ENCODE results near the gene SUSD6.
A peak's percentile ranks its signal among the peaks of the same experiment; 100 is the strongest.
"Not testable (repeated sequence)": the region's sequence is repeated elsewhere in the genome, so short reads cannot be mapped to it uniquely, and the experiment has no call there.

SUSD6 gene

DNA sequence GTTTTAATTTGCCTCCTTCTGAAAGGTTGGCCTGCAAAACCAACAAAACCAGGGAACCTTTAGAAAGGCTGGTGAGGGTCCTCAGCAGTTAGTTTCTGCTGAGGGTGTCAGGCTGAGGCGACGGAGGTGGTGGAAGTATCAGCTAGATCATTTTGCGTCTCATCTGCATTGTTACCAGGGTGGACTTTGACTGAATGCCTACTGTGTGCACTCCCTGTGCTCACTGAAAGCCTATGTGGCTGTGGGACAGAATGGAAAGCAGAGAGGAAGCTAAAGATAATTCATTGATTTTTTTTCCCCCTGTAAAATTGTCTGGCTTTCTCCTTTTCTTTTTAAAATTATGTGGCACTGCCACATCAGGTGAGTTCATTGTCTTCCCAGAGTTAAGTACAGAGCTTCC is 87.2 kb downstream of the SUSD6 start:
- DNase-seq = no peak

DNA sequence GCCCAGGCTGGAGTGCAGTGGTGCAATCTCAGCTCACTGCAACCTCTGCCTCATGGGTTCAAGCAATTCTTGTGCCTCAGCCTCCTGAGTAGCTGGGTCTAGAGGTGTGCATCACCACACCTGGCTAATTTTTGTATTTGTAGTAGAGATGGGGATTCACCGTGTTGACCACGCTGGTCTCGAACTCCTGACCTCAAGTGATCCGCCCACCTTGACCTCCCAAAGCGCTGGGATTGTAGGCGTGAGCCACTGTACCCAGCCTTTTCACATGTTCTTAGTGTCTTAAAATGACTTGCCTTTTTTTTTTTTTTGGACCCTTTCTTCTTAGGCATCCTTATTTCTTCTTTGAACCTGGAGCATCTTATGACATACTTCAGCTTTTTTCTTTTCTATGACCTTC is 87.8 kb downstream of the SUSD6 start:
- not testable (repeated sequence) for DNase-seq

DNA sequence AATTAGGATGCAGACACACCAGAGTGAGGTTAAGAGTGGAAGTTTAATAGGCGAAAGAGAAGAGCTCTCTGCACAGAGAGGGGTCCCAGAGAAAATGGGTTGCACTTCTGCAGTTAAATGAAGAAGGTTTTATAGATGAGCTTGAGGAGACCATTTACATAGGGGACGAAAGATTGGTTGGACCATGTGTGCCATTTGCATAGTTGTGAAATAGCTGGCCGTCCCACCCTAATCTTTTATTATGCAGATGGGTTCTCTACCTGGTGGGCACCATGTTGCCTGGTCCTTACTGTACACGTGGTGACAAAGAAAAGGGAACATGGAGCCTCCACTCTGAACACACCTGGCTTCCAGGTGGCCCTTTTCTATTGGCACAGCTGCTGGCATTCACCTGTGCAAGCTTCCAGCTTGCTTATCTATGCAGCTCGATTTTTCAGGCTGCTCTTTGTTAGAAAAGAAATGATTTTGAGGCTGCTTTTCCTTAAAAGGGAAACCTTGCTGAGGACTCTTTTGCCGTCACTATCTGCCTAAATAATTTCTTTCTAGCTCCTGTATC is 88.4 kb downstream of the SUSD6 start:
- DNase-seq = no peak

DNA sequence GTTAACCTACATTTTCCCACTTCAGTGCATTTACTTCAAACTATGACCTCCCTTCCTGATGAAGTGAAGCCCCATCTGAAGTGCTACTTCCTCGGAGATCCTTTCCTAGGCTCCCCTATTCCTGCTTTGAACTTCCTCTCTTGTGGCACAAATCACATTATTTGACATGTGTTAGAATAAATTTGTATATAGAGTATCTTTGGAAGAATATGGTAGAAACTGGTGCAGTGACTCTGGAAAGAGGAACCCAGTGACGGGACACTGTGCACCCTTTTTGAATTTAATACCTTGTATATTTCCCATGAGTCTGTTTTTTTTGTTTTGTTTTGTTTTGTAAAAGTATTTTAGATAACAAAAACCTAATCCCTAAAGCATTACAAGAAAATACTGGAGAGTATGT is 89.2 kb downstream of the SUSD6 start:
- no peak for DNase-seq

DNA sequence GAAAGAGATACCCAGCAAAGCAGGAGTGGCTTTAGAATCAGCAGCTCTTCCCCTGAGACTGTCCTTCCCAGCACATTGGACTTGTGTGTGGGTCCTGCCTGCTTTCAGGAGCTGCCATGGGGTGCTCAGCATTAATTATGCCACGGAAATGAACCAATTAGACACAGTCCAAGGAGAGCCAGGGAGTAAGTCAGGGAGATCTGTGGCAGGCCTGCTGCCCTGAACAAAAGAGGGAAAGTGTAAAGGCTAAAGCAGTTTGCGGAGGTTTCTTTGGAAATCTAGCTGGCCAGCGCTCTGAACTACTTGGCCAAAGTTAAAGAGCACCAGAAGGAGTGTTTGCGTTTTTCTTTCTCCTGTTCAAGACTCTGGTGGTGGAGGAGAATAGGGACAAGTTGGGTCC is 89.9 kb downstream of the SUSD6 start:
- DNase-seq = no peak

DNA sequence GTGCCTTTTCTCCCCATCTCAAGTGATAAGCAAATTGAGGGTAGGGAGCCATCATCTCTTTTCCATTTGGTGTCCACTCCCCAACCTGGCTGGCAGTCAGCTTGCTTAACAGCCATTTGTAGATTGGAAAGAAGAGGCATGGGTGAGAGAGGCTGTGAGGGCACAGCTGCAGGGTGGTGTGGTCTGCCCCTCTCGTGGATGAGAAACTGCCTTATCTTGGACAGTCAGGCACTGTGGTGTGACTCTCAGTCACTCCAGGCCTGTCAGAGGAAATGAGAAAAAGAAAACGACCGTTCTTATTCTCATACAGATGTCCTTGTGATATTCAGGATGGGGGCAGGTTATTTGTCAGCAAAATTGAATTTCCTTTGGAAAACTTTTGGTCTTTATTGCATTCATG is 90.5 kb downstream of the SUSD6 start:
- DNase-seq = no peak

DNA sequence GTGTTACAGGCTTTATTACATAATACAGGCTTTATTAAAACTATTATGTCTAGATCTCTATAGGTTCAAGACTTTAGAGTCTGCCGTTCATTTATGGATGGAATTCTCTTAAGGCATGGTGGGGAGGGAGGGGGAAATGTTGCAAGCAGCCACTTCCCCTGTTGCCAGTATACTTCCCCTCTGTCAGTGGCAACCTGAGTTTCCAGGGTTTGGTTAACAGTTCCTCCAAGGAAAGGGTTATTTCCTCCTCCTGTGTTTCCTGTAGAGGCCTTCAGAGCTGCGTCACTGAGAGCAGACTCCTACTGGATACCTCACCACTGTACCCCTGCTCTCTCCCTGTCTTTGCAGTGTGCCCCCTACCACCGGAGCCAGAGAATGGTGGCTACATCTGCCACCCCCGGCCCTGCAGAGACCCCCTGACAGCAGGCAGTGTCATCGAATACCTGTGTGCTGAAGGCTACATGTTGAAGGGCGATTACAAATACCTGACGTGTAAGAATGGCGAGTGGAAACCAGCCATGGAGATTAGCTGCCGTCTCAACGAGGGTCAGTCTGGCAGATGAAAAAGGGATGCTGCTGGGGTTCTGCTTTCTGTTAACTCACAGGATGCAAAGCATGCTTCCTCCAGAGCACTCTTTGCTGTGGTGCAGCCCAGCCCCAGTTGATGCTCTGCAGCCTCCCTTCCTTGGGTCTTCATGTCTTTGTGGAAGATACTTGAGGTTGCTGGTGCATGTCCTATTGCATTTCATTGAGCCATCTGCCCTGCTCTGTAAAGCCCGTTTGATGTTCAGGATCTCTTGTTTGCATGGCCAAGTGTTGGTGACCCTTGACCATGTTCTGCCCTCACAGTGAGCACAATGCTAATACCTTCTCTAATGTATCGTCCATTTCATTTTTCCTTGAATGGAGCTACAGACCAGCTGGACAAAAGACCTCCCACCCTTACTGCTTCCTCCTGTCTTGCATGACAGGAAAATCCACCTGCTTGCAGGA is 91.9 kb downstream of the SUSD6 start:
- no peak for DNase-seq

DNA sequence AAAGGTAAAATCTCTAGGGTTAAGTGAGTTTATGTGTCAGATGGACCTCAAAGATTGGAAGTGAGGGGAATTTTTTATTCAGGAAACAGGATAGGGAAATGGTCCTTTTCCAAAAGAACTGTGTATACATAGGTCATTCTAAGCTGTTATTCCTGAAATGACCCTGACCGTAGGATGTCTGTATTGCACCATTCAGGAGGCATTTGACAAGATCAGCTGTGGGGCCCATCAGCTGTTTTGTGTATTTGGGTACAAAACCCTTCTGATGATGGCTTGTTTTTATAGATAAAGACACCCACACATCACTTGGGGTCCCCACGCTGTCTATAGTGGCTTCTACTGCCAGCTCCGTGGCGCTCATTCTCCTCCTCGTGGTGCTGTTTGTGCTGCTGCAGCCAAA is 92.9 kb downstream of the SUSD6 start:
- DNase-seq = no peak

DNA sequence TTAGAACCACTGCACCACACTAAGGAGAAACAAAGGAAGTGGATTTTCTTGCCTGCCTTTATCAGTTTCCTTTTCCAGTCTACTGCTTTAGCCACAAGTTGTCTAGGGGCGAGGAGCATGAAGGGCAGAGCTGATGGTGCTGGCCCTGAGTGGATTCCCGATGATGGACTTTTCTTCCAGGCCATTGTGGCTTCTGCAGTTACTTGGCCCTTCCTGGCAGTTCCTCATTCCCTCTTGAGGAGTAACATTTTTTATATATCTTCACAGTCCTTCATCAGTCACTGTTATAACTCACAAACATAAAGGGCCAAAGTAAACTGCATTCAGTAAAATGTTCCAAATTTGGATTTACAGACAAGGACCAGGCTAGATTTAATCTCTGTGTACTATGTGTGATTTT is 94.3 kb downstream of the SUSD6 start:
- DNase-seq = no peak

DNA sequence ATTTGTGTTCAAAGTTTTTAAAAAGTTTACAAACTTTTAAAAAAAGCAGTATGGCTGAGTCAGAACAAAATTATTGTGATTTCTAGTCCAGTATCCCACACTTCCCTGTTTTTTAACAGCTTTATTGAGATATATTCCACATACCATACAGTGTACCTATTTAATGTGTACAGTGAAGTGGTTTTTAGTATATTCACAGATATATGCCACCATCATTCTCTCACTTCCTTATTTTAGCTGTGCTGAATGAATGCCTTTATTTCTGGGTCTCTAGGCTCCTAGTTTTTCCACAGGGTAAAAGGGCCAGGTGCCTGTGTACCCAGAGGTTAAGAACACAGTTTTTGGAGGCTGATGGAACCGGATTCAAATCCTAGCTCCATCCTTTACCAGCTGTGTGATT is 96.7 kb downstream of the SUSD6 start:
- no peak for DNase-seq

DNA sequence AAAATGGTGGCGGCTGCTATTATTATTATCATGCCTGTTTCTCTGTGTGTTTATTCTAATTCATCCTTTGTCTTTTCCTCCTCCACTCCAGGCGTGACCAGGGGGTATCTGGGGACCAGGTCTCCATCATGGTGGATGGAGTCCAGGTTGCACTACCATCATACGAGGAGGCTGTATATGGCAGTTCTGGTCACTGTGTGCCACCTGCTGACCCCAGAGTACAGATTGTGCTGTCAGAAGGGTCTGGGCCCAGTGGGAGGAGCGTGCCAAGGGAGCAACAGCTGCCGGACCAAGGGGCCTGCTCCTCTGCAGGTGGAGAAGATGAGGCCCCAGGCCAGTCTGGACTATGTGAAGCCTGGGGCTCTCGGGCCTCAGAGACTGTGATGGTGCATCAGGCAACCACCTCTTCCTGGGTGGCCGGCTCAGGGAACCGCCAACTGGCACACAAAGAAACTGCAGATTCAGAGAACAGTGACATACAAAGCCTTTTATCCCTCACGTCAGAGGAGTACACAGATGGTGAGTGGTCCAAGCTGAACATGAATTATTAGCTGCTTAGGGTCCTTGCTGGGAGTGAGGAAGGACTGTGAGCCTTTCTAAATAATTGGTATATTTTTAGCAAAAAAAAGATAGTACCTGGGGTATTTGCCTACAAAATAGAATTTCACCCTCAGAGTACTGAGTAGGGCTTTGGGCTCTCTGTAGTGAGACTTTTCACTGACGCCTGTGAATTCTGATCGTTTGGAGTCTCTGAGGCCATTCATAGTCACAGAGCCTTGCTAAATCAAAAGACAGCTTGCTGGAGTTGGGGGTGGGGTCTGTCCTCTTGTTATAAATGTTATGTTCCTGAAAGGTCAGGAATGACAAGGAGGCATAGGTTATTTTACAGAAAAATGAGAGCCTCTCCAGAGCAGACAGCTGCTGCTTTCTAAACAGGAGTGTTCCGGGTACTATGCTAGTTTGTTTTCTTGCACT is 97.5 kb downstream of the SUSD6 start:
- DNase-seq = peak; percentile 52

DNA sequence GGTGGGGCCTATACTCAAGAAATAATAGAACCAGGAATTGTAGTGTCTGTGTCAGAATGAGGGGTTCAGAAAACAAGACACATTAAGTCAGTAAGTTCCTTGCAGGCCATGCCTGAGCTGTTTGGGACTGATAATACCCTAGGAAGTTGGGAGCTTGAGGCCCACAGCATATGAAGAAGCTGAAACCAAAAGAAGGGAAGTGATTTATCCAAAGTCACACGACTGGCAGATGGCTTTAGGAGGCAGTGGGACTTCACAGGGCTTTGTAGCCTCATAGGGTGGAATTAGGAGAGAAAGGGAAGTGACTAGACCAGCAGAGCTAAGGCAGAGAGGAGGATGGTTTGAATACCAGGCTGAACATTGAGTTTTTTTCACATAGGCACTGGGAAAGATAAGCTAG is 99.0 kb downstream of the SUSD6 start:
- DNase-seq = no peak

DNA sequence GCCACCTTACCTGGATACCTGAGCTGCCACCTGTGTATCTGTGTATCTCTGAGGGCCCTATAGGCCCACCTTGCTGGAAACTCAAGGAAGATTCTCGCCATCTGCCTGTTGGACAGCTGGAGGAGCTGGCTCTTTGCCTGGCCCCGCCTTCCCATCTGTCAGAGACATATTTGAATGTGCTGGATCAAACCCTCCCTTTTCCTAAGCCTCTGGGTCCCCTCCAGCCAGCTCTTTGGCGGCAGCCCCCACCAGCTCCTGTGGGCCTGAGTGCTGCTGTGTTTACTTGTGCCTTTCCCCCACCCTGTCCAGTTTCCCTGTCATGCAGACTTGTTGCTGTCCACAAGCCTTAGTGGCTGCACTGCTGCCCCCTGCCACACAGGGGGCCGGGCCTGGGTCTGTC is 99.7 kb downstream of the SUSD6 start:
- peak; percentile 25 for DNase-seq

DNA sequence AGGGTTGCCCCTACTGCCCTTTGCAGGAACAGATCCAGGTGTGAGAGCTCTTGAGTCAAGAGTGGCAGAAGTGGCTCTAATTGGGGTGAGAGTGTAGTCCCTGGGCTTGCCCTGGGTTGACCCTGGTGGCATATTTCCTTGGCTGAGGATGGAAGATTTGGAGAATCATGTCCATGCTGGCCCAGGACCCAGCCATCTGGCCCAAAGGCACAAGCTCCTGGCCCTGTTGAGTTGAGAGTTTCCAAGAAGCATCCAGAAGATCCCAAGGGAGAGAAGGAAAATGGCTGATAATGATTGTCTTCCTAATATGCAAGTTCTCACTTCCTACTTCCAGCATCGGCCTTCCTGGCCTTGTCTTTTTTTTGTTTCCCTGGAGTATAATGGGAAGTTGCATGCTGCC is 100.1 kb downstream of the SUSD6 start:
- no peak for DNase-seq

DNA sequence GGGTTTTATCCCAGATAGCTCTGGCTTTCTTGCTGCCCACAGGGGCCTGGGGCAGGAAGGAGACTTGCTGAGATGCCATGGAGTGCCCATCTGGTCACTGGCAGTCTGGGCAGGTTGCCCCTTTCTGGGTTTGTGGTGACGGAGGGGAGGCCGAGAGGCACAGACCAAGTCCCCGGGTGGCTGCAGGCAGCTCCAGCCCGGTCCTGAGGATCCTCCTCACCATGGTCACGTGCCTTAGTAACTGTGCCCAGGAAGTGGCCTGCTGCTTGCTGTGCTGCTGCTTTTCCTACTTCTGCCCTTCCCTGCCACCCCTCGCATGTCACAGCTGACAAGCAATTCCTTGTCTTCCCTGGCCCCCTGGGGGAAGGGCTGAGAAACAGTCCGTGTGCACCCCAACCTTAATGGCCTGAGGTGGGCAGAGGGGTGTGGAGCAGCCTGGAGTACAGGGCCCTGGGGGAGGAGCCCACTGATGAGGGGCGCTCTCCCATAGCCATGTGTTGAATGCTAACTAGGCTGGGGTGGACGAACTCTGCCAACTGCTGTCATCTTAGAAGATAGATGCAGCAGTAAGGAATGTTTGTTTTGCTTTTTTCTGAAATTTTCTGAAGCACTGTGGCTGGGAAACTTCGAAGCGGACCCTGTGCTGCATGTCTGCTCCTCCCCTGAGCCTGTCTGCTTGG is 100.6 kb downstream of the SUSD6 start:
- DNase-seq = no peak

DNA sequence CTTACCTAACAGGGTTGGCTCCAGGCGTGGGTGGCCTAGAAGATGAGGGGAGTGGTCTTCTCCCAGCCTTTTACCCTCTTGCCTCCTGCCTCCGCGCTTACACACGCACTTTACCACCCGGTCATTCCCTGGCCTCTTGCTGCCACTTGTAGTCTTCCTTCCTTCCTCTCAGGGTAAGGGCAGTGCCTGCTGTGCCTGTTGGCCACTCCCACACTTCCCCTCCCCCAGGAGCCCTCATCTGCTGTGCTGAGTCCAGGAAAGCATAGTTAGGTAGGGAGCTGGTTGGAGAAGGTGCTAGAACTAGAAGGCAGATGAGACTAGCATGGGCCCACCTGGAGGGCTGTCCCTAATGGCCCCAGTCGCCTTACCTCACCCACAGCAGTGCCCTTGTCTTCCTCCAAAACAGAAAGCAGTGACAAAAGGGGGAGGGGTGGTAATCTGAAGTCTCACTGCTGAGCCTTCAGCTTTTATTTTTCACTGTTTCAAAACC is 101.2 kb downstream of the SUSD6 start:
- peak; percentile 56 for DNase-seq

DNA sequence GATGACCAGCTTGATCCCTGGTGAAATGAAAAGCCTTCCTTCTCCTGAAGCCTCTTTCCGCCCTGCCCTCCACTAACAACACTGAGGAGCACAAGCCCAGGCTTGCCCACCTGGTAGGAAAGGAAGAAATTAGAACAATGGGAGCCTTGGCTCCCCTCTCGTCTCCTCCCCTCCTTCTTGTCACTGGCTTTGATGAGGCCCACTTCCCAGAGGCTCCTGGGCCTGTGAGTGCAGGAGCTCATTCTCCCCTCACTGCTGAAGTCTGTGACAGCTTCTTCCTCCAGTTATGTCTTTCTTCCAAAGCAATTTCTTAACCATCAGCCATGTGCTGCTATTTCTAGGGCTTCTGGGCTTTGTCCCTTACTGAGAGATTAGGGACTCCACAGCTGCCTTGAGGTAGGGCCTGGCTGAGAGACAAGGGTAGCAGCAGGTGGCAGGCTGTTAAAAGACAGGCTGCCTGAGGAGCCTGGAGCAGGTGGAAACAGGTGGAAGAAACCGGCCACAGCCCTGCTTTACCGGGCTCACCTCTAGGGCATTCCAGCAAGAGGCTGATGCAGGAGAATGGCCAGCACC is 101.9 kb downstream of the SUSD6 start:
- DNase-seq = peak; percentile 65

DNA sequence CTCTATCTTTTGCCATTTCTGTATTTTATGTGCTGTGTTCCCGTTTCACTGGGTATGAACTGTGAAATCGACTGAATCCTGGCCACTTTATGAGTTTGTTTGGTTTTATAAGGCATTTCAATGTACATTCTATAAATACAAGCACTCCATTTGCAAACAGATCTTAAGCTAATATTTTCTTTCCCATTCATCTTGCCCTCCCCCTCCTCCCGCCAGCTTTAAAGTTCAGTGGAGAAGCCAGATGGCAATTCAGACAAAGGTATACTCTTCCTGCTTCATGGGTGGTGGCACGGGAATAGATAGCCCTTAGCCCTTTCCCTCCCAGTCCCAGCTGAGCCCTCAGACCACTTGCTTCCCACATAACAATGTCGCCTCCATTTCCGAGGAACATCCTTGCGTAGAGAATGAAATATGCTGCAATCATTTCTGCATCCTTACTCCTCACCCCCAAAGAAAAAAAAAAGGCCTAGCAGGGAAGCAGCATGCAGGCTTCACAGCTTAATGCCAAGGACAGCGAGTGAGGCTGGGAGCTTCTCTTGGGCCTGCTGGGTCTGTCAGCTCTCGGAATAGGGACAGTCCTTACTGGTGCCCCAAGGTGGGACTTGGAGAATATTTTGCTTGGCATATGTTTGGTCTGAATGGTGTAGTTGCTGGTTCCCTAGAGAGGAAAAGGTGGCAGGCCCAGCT is 102.7 kb downstream of the SUSD6 start:
- DNase-seq = peak; percentile 21

DNA sequence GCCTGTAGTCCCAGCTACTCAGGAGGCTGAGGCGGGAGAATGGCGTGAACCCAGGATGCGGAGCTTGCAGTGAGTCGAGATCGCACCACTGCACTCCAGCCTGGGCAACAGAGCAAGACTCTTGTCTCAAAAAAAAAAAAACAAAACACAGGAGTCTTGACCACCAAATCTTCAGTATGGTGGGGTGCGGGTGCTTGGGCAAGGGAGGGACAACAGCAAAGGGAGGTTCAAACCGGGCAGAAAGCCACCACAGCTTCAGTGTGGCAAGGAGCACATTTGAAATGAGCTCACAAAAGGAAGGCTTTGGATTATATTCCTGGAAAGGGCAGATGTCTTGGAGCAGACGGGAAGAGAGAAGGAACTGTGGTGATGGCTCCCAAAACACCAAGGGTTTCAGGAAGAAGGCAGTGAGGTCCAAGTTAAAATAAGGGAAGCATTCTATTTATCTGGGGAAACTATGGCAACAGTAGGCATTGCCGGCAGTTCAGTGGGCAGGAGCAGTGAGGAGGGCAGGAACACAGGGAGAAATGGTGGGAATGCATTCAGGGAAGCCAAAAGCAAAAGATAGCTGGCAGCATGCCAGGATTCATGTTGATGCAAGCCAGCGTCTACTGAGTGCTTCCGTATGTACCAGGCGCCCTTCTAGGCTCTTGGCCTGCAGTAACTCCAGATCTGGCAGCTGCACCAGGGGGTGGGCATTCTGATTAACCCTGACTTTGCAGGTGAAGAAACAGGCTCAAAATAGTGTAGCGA is 104.5 kb downstream of the SUSD6 start:
- peak; percentile 36 for DNase-seq

DNA sequence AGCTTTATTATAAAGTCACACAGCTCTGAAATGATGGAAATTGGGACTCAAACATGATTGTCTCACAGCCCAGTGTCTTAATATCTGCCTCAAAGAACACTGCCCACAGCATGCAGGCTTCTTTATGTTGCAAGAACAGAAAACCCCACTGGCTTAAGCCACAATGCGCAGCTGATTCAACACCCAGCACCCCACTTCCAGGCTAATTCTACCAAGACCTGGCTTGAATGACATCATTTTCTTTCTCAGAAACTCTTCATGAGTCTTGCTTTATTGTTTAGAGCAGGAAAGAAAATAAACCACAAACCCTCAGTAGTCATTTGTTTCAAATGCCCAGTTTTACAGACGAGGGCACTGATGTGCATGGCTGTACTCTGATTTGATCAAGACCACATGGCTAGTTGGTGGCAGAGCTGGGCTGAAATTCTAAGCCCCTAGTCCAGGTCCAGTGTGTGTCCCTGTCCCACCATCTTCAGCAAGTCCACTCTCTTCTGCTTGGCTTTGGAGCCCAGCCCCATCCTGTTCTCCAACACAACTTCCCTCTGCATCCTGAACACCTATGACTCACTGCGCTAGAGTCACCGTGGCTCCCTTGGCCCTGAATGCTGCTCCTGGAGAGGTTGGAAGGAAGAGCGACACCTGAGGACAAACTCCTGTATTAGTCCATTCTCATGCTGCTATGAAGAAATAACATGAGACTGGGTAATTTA is 105.2 kb downstream of the SUSD6 start:
- no peak for DNase-seq

Data from NCI-H2227 treated with DMSO at 0.1 percent for 48 hours (cell line).